H1 (cell line): ENCODE measurements around the gene SAE1. TPM values are rescaled to one million over a fixed set of nuclear protein-coding genes. Genes with fewer than 3 reads are reported as not detected.

Source experiments
- ASH2L ChIP-seq: fragments of 200-600, 300-600 bp; sonication (generic); IDR thresholded peaks from one replicate; pipeline ENCODE4 v1.7.1; 2017; ENCODE audit warnings: low read length
- CHD7 ChIP-seq: fragments of 300-600 bp; sonication (generic); IDR thresholded peaks from 2 replicates; pipeline ENCODE4 v1.7.1; 2012; ENCODE audit warnings: low read length, moderate library complexity, mild to moderate bottlenecking, inconsistent platforms; ENCODE audit not compliant: insufficient replicate concordance
- CTCF ChIP-seq, 3 experiments: IDR thresholded peaks; 1 replicate in 2 of 3; 2 replicates in 1 of 3; pipeline versions ENCODE4 v1.5.1 to v1.6.1; 2011; ENCODE audit warnings: low read length in 3 of 3, mild to moderate bottlenecking in 3 of 3, inconsistent platforms in 2 of 3, low read depth in 1 of 3, moderate library complexity in 1 of 3; ENCODE audit not compliant: insufficient read depth in 1 of 3; ENCODE audit errors: control extremely low read depth in 1 of 3
- MAX ChIP-seq: IDR thresholded peaks from 2 replicates; pipeline ENCODE4 v1.6.1; 2012; ENCODE audit warnings: inconsistent platforms
- RNF2 ChIP-seq: fragments of 200-900, 300-1000 bp; sonication (generic); IDR thresholded peaks from 2 replicates; pipeline ENCODE4 v1.7.1; 2016; ENCODE audit warnings: borderline replicate concordance, low read depth, mild to moderate bottlenecking, antibody characterized with exemption, low read length; ENCODE audit not compliant: poor library complexity, severe bottlenecking; ENCODE audit errors: missing control alignments
- RXRA ChIP-seq: IDR thresholded peaks from 2 replicates; pipeline ENCODE4 v1.6.1; 2011; ENCODE audit warnings: low read depth, mild to moderate bottlenecking, low read length, moderate library complexity; ENCODE audit not compliant: insufficient read depth
- polyA plus RNA-seq, 7 experiments: library from polyadenylated mRNA; depleted of rRNA in 3 of 7; stranded (reverse) in 5 of 7; unstranded in 2 of 7; fragments of >200 nt in 5 of 7; fragments of 200-250 nt in 2 of 7; gene quantifications; 1 replicate in 5 of 7; 2 replicates in 1 of 7; 4 replicates in 1 of 7; pipeline versions ENCODE4 v1.2.1 to v1.2.3, GENCODE V29; 2011 to 2013; ENCODE audit warnings: missing spikeins in 2 of 7, mixed read lengths in 2 of 7
- total RNA-seq: library from RNA; stranded (reverse); fragmentation: NEBNext Ultra II Directional; extraction: Animal tissue kit (Norgen Biotek cat#: 25700); gene quantifications from 2 replicates; pipeline ENCODE4 v1.2.1, GENCODE V29; 2021

Gene SAE1
- total and polyA plus RNA-seq, 2 of the 8 experiments (the other 6 are each of a cell fraction or from before 2014, with no cell fraction given), result 213 to 268 TPM

- TF ChIP-seq CHD7 (no peak), ASH2L (peak; percentile 54), MAX (no peak), RNF2 (no peak), CTCF (IDR thresholded peaks at IDR 0.05; ENCODE audit: control extremely low read depth in 1 of 3, insufficient read depth in 1 of 3, low read depth in 1 of 3, low read length in 3 of 3) (peak in 1 of 3 experiments; percentile 39; a peak in 2 of 4 replicates), RXRA (no peak)
Observed at GRCh38 chr19:47225746-47226425, 95.3 kb downstream of the SAE1 start (continued).
